ENCODE data around the gene DPF1.
A peak's percentile ranks its signal among the peaks of the same experiment; 100 is the strongest.

The DPF1 gene

DNA sequence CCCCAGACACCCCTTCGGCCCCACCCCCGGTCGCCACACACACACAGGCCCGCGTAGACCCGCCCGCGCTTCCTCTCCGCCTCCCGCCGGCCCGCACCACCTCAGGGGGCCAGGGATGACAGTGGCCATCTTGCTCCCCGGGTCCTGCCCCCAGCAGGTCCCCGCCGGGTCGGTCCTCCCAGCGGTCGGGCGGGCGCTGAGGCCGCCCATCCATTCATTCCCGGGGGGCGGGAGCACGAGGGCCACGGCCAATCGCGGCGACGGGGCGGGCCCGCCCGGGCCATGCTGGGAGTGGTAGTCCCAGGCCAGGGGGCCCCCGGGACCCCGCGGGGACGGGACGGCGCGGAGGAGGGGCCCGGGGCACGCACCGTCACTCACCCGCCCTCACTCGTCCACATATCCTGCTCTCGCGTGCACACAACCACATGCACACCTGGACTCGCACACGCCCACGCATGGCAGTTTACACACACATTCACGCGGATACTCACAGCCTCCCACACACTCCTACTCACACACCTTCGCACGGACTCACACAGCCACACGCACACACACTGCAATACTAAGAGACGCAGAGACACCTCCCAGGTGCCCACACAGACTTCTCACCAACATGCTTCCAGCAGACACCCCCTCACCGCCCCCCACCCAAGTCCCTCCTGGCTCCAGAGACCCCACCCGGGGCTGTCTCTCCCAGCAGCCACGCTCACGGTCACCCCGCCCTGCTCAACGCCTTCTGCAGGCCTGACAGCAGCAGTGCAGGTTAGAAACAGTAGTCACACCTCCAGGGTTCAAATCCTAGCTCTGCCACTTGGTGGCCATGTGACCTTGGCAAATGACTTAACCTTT, at the start of gene DPF1:
Gene DPF1 (minus strand): TSS at position 209 of the 849 bp plus-strand sequence. CDS start 80 bp downstream, at position 129.
- POLR2A ChIA-PET (ENCODE audit: low non-redundant PET) = no interaction called here
- CTCF ChIA-PET = interaction anchor here (0.6 to 0.7 kb wide), 2 partner anchors 26 to 298 kb away, joined by 3 to 6 read pairs; no protein-coding TSS in a partner anchor
- peak; percentile 90 for DNase-seq (ENCODE audit: low spot score)
- TF ChIP-seq, protein P1, sequence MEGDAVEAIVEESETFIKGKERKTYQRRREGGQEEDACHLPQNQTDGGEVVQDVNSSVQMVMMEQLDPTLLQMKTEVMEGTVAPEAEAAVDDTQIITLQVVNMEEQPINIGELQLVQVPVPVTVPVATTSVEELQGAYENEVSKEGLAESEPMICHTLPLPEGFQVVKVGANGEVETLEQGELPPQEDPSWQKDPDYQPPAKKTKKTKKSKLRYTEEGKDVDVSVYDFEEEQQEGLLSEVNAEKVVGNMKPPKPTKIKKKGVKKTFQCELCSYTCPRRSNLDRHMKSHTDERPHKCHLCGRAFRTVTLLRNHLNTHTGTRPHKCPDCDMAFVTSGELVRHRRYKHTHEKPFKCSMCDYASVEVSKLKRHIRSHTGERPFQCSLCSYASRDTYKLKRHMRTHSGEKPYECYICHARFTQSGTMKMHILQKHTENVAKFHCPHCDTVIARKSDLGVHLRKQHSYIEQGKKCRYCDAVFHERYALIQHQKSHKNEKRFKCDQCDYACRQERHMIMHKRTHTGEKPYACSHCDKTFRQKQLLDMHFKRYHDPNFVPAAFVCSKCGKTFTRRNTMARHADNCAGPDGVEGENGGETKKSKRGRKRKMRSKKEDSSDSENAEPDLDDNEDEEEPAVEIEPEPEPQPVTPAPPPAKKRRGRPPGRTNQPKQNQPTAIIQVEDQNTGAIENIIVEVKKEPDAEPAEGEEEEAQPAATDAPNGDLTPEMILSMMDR (conservative IDR thresholded peaks at IDR 0.05; ENCODE audit: low read depth) = peak; percentile 25; the same call in 1 of the 2 replicates
- peak within 1 kb of the TSS; percentile 72 for H3K27ac ChIP-seq

DNA sequence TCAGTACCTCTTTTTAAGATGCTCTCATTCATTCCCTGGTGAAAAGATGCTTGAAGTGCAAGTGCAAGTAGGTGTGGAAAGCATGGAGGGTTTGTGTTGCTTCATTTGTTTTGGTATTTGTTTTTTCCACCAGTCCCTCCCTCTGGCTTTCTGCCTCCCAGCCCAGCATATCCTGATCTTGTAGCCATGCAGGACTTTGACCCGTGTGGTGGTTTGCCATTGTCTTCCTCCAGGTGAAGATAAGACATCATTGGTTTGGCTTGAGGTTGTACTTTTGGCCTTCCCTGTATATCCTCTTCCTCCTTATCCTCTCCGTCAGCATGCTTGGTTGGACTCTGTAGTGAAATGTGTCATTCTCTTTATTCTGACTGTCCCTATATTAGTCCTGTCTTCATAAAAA, 49.5 kb upstream of the DPF1 start:
- TF ChIP-seq, protein P1 (conservative IDR thresholded peaks at IDR 0.05; ENCODE audit: low read depth) = no peak
- no peak overlapping the region for H3K27ac ChIP-seq
- DNase-seq (ENCODE audit: low spot score) = no peak
- ChIA-PET POLR2A (ENCODE audit: low non-redundant PET) (no interaction called here), CTCF (interaction anchor here (0.6 kb wide), 1 partner anchor 62 kb away, joined by 4 read pairs; no protein-coding TSS in a partner anchor)

DNA sequence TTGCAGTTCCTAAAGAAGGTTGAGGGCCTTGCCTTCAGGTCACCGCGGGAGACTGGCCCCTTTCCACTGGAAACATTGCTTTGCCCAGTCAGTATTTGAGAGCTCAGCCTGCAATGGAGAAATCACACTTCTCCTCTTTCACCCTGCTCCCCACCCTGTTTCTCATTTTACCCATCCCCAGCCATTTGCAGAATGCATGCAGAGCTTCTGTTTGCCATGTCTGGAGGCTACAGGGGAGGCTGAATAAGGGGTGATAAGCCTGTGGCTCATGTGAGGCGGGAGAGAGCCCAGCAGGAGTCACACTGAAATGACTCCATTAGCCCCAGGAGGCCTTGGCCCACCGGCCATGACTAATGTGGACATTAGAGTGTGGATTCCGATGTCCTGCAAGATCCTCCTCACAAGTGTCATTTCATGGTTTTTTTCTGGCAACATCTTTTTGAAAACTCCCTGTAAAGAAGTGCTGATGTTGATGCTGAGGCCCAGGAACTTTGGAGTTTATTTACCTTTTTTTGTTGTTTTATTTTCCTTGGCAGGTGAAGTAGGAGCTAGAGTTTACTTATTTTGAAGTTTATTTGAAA, 46.7 kb upstream of the DPF1 start:
- ChIA-PET POLR2A (ENCODE audit: low non-redundant PET) (no interaction called here), CTCF (interaction anchor here (1.5 kb wide), 1 partner anchor 21 kb away, joined by 5 read pairs; no protein-coding TSS in a partner anchor)
- TF ChIP-seq, protein P1 (conservative IDR thresholded peaks at IDR 0.05; ENCODE audit: low read depth) = no peak
- DNase-seq (ENCODE audit: low spot score) = no peak
- H3K27ac ChIP-seq = peak overlapping the region; percentile 17; the same call in 1 of the 2 replicates

DNA sequence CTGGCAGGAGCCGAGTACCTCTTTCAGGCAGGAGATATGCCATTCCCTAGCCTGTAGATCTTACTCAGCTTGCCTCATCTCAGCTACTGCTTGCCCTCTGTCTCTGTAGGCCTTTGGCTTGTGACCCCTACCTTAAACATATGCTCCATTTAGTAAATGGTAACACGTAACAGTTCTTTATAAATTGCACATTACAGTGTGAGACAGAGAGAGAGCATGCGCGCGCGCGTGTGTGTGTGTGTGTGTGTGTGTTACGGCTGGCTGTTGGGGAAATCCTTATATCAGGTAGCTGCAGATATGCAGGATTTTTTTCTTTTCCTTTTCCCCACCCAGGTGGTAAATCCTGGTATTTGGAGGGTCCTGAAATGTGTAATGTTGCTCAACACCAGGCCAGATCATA, 44.5 kb upstream of the DPF1 start:
- ChIA-PET CTCF (interaction anchor here (0.6 to 0.9 kb wide), 3 partner anchors 24 to 71 kb away, joined by 3 read pairs; no protein-coding TSS in a partner anchor), POLR2A (ENCODE audit: low non-redundant PET) (no interaction called here)
- peak overlapping the region; percentile 96 for H3K27ac ChIP-seq
- DNase-seq (ENCODE audit: low spot score) = no peak
- TF ChIP-seq, protein P1 (conservative IDR thresholded peaks at IDR 0.05; ENCODE audit: low read depth) = no peak

DNA sequence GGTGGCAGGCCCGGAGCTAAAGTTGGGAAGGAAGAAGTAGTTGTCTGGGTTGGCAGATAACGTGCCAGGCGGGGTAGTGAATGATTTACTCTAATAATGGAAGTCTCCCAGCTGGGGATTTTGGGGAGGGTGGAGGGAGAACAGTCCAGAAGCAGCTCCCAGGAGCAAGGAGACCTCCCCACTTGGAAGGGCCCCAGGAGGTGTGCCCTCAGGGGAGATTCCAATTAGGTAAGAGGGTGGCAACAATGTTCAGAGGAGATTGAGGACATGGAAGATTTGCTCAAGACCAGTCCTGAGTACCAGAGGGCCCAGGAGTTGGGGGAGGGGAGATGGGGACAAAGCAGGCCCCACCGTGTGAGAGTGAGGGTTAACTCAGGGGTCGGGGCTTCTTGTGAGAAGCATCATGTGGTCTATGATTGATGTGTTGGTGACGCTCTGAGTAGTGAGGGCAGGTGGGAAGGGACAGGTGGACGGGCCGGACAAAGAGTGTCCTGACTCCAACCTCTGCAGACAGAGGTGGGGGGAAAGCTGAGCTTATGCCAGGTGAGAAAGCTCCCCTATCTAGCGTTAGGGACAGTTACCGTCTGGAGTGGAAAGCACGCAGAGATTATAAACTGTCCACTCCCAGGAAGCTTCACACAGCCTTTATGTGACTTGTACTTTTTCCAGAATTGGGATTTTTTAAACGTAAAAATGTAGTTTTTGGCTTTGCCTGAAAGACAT, 43.9 kb upstream of the DPF1 start:
- POLR2A ChIA-PET (ENCODE audit: low non-redundant PET) = interaction anchor here (3.9 kb wide), 1 partner anchor 36 kb away, joined by 29 read pairs; the partner anchor contains the start of gene C19orf33
- peak overlapping the region; percentile 96 for H3K27ac ChIP-seq
- CTCF ChIA-PET = interaction anchor here (0.6 to 0.9 kb wide), 3 partner anchors 11 to 32 kb away, joined by 3 to 4 read pairs (median 3); no protein-coding TSS in a partner anchor
- TF ChIP-seq, protein P1 (conservative IDR thresholded peaks at IDR 0.05; ENCODE audit: low read depth) = no peak
- DNase-seq (ENCODE audit: low spot score) = peak; percentile 20

Data from RWPE1 (cell line).